Activated T-helper 1 cell treated with Interleukin-2 at 50 U/mL for 16 hours (primary cell): ENCODE results near the gene PFKM.
"Not testable (repeated sequence)": the region's sequence is repeated elsewhere in the genome, so short reads cannot be mapped to it uniquely, and the experiment has no call there.

Experiments used
- DNase-seq: peaks from one replicate; pipeline ENCODE4 v3.0.0-alpha.2; 2020; ENCODE audit warnings: low read depth

PFKM gene

DNA sequence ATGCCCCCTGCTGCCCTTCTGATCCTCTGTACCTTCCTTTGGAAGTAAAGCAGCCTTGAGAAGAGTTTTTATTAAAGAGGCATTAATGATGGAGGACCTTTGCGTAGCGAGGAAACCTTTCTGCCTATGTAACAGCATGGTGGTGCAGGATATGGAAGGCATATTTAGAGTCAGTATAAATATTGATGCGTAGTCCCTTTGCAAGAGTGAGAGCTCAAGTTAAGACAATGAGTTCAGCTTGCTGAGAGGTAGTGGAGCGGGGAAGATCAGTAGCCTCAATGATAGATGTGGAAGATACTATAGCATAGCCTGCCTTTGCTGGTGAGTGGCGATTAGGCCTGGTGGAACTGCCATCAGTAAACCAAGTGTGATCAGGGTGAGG lies 7.9 kb upstream of the PFKM start:
- DNase-seq, result not testable (repeated sequence)

DNA sequence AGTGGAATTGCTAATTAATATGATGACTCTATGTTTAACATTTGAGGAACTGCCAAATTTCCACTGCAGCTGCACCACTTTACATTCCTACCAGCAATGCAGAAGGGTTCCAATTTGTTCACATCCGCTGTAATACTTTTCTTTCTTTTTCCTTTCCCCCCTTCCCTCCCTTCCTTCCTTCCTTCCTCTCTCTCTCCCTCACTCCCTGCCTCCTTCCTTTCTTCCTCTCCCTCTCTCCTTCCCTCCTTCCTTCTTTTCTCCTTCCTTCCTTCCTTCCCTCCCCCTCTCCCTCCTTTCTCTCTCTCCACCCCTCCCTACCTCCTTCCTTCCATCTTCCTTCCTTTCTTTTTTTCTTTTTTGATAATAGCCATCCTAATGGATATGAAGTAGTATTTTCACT lies 3.2 kb upstream of the PFKM start:
- no peak for DNase-seq

DNA sequence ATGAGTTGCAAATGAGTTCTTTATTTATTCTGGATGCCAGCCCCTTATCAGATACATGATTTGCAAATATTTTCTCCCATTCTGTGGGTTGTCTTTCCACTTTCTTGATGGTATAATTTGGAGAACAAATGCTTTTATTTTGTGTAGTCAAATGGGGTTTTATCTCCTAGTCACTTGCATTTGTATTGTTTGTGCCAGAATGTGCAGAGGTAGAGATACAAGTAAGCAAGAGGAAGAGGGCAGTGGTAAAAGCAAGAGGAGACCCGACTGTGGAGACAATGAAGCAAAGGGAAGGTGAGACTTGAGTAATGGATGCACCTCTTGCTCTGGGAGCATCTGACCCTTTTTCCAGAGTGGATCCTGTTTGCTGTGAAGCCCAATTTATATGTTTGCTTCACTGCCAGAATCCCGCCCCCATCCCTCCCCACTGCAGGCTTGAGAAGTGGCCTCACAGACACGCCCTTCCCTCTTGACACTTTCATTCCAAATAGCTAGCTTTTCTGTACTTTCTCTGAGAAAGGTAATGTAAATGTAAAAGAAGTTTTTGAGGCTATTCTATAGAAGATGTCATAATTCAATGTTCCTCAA lies 786 bp upstream of the PFKM start:
- DNase-seq, result no peak

- no peak for DNase-seq
Measured at GRCh38 chr12:48119834-48120195, 651 bp downstream of the PFKM start.

GRCh38 chr12:48121522-48121921 lies 2.4 kb downstream of the PFKM start:
- no peak for DNase-seq

- DNase-seq, result no peak
Measured at GRCh38 chr12:48122065-48122834, 3.1 kb downstream of the PFKM start.

- DNase-seq, result no peak
Measured at GRCh38 chr12:48123169-48123568, 4.0 kb downstream of the PFKM start.

GRCh38 chr12:48125542-48125941 lies 6.4 kb downstream of the PFKM start:
- not testable (repeated sequence) for DNase-seq

- no peak for DNase-seq
Measured at GRCh38 chr12:48125985-48126384, 6.8 kb downstream of the PFKM start.

- DNase-seq, result no peak
Measured at GRCh38 chr12:48126953-48127630, 7.9 kb downstream of the PFKM start.

- no peak for DNase-seq
Measured at GRCh38 chr12:48128800-48129199, 9.6 kb downstream of the PFKM start.

GRCh38 chr12:48129376-48129775 lies 10.2 kb downstream of the PFKM start:
- DNase-seq, result no peak

GRCh38 chr12:48131517-48131916 lies 12.4 kb downstream of the PFKM start:
- no peak for DNase-seq

- no peak for DNase-seq
Measured at GRCh38 chr12:48132826-48133225, 13.7 kb downstream of the PFKM start.

DNA sequence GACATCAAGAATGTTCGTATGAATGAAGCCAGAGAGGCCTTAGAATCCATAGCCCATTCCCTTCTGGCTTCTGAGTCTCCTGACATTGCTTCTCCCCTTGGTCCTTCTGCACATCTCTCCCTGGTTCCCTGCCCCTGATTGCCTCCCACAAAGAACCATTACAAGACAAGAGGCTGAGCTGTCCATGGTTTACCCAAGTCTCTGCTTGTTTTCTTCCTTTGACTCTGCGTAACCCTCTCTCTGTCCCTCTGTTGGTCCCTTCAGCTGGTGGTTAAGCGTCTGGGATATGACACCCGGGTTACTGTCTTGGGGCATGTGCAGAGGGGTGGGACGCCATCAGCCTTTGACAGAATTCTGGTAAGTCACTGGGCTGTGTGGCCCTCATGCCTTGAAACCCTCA lies 15.9 kb downstream of the PFKM start:
- DNase-seq, result no peak

DNA sequence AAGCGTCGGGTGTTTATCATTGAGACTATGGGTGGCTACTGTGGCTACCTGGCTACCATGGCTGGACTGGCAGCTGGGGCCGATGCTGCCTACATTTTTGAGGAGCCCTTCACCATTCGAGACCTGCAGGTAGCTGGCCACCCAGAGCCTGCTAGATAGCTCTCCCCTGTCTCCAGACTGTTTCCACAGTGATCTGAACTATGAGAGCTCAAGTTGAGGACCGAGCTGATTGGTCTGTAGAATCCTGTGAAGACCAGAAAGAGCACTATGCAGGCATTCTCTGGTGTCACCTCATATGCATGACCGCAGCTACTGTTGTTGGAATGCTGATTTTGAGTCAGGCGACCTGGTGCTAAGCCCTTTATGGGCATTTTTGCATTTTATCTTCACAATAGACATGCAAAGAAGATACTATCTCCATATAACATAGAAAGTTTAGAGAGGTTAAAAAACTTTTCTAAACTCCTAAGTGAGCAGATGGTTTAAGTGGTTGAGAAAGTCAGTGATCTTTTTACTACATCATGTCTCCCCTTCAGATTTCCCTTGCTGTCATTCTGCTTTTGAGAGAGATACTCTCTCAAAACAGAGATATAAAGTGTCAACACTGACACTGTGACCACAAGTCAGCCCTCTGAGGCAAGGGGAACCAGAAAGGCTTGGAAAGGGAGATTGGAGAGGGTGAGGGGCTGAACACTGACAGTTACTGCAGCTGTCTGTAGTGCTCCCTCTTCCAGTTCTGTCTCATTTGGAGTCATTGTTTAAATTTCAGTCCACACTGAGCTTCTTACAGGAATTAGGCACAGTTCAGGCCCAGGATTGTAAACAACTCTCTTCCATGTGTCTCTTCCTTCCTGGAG lies 23.9 kb downstream of the PFKM start:
- no peak for DNase-seq

DNA sequence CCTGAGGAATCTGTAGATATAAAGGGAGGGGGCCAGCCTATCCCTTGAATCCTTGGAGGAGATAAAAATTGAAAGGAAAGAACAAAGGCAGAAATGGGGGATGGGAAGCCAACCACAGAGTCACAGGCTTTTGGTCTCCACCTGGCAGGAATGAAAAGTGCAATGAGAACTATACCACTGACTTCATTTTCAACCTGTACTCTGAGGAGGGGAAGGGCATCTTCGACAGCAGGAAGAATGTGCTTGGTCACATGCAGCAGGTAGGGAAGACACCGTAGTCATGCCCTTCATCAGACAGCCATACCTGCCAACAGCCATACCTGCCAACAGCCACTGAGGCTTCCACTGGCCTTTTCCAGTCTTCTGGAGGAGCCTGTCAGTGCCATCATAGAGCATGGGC lies 24.7 kb downstream of the PFKM start:
- no peak for DNase-seq

DNA sequence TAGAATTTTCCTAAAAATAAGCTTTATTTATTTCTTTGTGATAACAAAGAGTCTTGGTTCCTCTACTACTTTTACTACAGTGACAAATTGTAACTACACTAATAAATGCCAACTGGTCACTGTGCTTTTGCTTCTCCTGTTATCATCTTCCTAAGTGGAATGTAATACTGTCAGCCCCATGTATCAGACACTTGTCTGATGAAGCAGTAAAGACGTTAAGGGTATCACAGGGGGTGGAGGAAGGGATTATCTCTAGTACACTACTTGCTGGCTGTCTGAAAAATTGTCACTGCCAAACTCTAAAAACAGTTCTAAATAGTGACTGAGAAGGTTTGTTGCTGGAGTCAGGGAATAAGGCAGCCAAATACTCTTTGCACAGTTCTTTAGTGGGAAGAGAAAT lies 26.8 kb downstream of the PFKM start:
- DNase-seq, result no peak

- DNase-seq, result no peak
Measured at GRCh38 chr12:48151103-48151771, 32.1 kb downstream of the PFKM start.

DNA sequence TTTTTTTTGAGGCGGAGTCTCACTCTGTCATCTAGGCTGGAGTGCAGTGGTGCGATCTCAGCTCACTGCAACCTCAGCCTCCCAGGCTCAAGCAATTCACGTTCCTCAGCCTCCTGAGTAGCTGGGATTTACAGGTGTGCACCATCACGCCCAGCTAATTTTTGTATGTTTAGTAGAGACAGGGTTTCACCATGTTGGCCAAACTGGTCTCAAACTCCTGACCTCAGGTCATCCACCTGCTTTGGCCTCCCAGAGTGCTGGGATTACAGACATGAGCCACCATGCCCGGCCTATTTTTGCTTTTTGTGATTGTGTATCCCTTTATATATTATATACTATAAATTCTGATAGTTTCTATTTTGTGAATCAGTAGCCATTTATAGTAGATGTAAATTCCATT lies 36.6 kb downstream of the PFKM start:
- DNase-seq, result not testable (repeated sequence)

GRCh38 chr12:48156652-48157017 lies 37.5 kb downstream of the PFKM start:
- no peak for DNase-seq
